ENCODE results near the gene LCOR.
"Not testable (repeated sequence)": the region's sequence is repeated elsewhere in the genome, so short reads cannot be mapped to it uniquely, and the experiment has no call there.

Gene LCOR

DNA sequence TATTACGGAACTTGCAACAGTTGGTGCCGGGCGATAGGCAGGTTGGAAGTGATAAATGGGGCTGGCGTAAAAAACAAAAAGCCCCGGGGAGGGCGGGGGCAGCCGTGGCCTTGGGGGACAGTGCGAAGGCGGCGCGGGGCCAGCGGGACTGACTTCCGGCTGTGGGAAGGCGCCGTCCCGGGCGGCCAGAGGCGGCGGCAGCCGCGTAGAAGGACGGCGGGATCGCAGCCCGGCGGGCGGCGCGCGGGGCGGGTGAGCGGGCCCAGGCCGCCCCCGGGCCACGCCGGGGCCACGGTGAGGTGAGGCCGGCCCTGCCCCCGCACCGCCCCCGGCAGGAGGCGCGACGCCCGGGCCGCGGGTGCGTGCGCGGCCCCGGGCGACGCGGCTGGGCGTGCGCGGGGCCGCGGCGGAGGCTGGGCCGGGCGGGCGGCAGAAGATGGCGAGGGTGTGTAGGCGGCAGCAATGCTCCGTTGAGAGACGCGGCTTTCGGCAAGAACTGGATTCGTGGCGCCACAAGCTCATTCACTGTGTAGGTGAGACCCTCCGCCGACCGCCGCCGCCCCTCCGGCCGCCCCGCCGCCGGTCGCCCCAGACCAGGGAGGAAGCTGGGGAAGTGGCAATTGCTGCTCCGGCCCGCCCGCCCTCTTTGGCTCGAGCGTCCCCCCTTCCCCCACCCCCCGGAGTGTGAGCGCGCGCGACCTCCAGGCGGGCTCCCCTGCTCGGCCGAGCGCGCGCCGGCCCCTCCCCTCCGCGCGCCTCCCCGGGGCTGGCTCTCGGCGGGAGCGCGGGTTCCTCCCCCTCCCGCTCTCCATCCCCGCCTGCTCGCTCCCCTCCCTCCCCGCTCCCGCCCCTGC is at the start of gene LCOR:
Gene LCOR, plus strand, starts transcription at position 432 of the 854 bp plus-strand sequence. CDS start 116,760 bp downstream, outside the sequence.
- peak; percentile 53 to 61 for DNase-seq (ENCODE audit: low read depth in 2 of 2)

DNA sequence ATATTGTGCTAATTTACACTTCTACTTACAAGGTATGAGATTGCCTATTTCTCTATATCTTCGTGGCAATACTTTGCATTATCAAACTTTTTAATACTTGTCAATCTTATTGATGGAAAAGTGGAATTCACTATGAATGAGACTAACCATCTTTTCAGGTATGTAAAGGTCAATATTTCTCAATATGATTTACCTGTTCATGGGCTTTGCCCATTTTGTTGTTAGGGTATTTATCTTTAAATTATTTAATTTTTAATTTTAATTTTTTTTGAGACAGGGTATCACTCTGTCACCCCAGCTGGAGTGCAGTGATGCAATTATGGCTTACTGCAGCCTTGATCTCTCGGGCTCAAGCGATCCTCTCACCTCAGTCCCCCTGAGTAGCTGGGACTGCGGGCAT is 47.8 kb upstream of the LCOR start:
- no peak for DNase-seq (ENCODE audit: low read depth in 2 of 2)

DNA sequence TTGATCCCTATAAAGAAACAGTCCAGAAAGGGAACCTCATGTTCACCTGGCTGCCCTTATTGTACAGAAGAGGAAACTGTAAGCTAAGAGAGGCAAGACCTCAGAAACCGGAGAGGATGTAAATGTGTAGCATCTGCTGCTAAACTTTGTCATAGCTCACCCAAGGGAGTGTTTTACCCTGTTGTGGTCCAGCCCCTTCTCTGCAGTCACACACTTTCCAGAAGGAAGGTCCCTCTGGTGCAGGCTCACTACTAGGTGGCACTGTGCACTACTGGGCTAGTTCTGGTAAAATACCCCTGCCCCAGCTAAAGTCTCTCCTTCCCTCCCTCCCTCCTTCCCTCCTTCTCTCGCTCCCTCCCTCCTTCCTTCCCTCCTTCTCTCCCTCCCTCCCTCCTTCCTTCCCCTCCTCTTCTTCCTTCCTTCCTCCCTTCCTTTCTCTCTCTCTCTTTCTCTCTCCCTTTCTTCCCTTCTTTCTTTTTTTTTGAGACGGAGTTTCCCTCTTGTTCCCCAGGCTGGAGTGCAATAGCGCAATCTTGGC is 42.5 kb upstream of the LCOR start:
- no peak for DNase-seq (ENCODE audit: low read depth in 2 of 2)

DNA sequence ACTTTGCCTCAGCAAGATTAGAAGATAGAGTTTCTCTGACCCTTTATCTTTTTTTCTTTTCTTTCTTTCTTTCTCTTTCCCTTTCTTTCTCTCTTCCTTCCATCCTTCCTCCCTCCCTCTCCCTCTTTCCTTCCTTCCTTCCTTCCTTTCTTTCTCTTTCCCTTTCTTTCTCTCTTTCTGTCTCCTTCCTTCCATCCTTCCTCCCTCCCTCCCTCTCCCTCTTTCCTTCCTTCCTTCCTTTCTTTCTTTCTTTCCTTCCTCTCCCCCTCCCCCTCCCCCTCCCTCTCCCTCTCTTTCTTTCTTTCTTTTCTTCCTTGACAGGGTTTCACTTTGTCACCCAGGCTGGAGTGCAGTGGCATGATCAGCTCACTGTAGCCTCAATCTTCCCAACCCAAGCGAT is 40.2 kb upstream of the LCOR start:
- no peak for DNase-seq (ENCODE audit: low read depth in 2 of 2)

DNA sequence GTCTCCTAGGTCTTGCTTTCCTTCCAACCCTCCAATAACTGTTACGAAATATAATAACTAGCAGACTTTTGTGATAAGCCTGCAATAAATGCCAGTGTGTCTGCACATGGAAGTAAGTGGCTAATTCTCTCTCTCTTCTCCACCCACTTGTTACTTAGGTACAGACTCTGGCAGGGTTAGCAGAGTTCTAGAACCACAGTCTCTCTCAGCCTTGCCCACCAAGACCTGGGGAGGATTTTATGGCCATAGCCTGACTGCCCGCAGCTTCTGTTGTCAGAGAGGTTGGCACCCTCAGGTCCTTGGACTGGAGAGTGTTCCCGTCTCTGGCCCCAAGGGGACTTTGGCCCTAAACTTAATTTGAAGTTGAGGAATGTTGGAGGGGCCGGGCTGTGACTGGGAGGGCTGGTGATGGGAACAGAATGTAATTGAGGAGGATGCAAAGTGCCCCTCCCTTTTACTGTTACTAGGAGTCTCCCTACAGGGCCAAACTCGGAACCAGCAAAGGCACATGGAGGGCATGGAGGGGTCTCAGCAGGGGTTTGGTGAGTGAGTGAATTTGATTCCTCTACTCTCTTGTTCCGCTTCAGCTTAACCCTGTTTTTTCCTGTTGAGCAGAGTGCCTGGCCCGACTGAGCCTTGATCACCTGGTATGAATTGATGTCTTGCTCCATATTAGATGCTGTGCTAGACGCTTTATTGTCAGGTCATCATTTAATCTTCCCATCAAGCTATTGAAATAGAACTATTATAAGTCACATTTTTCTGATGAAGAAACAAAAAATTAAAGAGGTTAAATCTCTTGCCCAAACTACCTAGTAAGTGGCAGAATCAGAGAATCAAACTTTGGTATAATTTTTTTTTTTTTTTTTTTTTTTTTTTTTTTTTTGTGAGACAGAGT is 37.0 kb upstream of the LCOR start:
- DNase-seq (ENCODE audit: low read depth in 2 of 2), result no peak

DNA sequence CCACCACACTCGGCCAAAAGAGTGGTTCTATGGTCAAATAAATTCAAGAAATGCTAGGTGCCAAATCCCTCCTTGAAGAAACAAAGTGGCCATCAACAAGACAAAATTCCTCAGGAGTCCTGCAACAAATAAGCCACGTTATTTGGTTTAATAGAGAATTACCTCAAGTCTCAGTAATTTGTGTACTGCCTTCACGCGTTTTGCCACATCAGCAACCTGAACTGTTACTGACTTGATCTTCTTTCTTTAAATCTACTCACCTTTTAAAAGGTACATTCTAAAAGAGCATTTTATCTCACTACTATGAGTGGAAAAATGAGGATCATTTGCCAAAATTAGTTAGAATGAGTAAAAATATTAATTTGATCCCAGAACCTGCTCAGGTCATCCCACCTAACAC is 34.6 kb upstream of the LCOR start:
- DNase-seq (ENCODE audit: low read depth in 2 of 2), result no peak

DNA sequence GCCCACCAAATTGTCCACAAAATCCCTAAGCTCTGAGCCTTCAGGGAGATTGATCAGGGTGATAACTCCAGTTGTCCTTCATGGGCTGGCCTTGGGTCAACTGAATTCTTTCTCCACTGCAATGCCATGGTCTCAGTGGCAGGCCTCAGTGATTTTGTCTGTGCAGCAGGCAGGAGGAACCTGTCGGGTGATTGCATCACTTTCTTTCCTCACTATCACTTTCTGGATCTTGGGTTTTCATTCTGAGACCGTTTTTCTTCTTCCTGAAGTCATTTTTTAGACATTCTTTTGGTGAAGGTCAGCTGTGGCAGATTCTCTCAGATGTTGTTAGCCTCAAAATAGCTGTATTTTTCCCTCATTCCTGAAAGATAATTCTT is 28.8 kb upstream of the LCOR start:
- DNase-seq (ENCODE audit: low read depth in 2 of 2), result no peak

DNA sequence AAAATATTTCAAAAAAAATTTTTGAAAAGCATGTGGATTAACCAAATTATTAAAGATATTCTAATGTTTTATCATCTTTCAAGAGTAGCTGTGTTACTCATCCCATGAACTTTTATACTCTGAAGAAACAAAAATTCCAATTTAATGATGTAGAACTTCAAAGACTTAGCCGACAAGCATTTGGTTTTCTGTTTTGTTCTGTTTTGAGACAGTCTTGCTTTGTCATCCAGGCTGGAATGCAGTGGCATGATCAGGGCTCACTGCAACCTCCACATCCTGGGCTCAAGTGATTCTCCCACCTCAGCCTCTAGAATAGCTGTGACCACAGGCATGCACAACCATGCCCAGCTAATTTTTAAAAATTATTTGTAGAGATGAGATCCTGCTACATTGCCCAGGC is 17.8 kb upstream of the LCOR start:
- DNase-seq (ENCODE audit: low read depth in 2 of 2), result no peak

DNA sequence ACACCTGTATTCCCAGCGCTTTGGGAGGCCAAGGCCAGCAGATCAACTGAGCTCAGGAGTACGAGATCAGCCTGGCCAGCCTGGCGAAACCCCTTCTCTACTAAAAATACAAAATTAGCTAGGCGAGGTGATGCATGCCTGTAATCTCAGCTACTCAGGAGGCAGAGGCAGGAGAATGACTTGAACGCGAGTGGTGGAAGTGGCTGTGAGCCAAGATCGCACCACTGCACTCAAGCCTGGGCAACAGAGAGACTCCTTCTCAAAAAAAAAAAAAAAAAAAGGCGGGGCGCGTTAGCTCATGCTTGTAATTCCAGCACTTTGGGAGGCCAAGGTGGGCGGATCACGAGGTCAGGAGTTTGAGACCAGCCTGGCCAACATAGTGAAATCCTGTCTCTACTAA is 13.1 kb upstream of the LCOR start:
- DNase-seq (ENCODE audit: low read depth in 2 of 2), result not testable (repeated sequence)

DNA sequence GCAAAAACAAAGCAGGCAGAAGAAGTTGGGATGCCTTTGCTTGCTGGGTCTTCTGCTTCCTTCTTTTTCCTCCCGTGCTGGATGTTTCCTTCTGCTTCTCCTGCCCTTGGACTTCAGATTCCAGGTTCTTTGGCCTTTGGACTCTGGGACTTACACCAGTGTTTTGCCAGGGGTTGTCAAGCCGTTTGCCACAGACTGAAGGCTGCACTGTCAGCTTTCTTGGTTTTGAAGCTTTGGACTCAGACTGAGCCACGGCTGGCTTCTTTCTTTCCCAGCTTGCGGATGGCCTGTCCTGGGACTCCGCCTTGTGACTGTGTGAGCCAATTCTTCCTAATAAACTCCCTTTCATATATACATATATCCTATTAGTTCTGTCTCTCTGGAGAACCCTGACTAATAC is 11.3 kb upstream of the LCOR start:
- DNase-seq (ENCODE audit: low read depth in 2 of 2), result no peak

DNA sequence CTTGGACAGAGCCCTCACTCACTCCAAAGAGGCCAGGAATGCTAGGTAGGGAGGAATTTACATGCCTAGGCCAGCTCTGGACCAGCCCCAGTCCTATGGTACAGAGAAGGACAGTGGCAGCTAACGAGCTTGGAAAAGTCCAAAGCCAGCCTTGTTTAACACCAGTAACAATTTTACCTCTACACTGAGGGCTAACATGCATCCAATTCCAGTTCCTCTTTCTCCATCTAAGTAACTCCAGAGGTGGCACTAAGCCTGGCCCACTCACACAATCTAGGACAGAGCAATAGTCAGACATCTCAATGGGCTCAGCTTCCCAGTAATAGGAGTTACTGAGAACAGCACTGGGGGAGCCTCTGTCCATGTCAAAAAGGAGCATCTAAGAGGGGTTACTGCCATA is 5.7 kb upstream of the LCOR start:
- no peak for DNase-seq (ENCODE audit: low read depth in 2 of 2)

DNA sequence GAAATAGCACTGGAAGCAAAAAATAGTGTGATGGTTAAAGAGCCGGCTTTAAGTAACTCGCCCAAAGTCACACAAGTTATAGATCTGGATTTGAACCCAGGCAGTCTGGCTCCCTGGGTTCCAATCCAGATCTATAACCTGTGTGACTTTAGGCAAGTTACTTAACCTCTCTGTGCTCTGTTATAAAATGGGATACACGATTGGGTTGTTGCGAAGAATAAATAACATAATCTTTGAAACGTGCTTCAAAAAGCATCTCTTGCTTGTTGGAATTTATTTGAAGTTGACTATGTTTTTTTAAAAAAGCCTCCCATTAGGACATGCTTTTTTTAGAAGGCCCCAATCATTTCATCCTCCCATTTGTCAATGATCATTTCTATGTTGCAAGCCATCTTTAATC is 3.5 kb upstream of the LCOR start:
- no peak for DNase-seq (ENCODE audit: low read depth in 2 of 2)

DNA sequence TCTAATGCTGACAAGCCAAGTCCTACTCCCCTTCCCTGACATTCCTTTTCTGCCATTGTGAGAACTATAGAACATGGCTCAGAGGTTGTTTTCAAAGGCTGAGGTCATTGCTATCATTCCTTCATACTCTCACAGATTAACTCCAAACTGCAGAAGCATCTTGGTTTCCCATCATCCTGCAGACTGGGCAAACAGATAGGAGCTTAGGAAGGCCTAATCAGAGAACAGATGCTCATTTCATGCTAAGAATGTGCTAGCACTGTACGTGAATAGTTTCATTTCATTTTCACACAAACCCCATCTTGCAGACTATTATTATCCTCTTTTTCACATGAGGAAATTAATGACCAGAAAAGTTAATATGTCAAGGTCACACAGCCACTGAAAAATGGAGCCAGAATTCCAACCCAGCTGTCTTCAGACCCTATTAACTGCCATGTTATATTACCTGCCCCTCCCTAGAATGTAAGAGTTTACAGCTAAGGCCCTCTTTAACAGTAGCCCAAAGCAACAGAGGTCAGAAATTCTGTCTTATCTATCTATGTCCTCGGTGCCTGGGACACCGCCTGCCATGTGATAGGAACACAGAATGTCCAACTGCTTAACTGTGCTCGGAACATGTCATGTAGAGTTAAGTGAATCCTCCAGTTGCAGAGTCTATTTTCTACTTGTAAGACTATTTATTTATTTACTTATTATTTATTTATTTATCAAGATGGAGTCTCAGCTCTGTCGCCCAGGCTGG is 2.9 kb upstream of the LCOR start:
- DNase-seq (ENCODE audit: low read depth in 2 of 2), result no peak

DNA sequence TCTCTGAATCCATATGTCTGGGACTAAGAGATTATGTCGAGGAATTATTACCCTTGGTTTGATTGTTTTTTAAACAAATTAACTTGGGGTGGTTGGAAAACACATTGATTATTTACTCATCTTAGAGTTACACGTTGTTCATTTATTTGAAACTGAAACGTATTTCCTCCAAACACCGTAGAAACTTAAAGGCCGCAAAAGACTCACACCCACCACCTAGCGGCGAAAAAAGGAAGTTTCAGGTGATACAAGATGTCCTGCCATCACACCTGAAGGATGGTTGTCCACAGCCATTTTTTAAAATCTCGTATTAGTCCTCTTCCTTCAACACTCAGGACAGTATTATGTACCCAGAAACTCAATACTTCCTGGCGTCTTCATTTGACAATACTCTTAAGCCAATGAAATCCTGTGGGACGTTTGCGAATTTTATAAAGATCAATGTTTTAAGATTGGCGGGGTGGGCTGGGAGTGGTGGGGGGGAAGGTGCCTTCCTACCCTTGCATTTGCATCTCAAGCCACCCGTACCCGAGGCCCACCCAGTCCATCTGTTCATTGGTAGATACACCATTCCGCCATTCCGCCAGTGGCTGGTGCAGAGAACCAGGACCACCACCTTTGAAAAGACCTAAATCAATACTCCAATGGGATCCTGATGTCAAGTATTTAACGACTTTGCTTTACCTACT is 1.4 kb upstream of the LCOR start:
- peak; percentile 53 to 69 for DNase-seq (ENCODE audit: low read depth in 2 of 2)

DNA sequence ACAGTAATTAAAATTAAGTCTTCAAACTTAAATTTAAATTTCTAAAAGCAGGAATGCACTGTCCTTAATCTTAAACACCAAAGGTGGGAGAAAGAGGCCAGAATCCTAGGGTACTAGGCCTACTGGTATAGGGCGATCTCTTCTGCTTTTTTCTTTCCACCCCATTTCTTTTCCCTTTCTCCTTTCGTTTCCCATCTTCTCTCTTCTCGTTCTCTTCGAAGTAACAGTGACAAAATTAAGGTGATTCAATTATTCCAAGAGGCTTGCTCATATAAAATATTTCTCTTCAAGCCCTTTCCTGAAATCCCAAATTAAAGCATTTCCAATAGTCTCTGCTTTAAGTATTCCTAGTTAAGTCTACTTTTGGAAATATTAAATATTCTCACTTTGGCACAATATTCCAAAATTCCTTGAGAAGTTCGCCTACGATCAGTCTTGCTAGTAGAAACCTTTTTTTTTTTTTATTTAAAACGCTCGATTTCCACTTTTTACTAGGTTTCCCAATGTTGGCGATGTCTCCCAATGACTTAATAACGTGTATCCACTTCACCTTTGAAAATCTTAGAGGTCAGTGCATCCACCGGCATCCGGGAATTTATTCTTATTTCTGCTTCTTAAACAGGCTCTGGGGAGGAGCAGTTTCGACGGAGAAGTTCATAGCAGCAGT is 765 bp upstream of the LCOR start:
- DNase-seq (ENCODE audit: low read depth in 2 of 2), result no peak

DNA sequence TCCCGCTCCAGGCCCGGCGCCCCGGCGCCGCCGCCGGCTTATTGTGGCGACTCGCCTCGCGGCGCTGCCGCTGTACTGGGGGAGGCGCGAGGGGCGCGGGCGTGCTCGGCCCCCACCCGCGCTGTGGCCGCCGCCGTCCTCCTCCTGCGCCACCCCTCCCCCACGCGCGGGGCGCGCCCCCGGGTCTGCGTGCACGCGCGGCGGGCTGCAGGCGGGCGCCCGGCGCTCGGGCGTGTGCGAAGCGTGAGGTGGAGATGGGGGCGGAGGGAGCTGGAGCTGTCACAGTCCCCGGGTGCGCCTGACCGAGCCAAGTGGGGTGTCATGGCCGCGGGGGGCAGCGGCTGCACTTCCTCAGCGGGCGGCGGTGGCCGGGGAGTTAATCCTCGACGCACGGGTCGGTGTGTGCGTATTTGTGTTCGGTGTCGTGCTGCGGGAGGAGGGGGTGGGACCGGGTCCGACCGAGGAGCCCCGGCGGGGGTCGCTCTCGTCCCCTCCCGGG is 672 bp downstream of the LCOR start:
- peak; percentile 66 to 67 for DNase-seq (ENCODE audit: low read depth in 2 of 2)

DNA sequence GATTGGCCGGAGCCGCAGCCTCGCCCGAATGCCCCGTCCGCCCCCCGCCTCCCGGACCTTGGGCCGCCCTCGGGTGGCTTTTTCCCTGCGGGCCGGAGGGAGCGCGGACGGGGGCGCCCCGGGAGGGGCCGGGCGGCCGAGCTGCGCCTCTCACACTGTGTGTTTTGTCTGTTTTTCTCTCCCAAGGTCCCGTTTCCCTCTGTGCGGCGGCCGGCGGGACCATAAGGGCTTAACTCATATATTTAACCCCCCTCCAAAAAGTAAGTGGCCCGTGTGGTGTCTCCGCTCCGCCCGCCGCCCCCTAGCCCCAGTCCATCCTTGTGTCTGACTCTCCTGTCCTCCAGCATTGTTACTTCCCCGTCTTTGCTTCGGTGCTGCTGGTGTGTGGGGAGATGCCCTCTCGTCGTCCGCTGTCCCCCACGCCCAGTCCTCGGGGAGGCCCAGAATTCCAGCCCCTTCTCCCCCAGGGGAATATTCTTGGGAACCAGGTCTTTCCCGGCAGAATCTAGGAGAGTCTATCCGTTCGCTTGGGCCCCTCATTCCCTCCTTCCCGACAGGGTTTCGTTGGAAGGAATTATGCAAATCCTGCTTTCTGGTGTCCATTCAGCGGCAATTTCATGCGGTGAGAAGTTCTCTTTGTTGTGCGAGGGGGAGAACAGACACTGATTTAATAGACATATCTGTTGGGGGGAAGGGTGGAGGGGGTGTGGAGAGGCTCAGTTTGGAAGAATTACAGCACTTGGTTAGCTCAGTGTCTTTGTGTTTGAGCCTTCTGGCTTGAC is 1.3 kb downstream of the LCOR start:
- no peak for DNase-seq (ENCODE audit: low read depth in 2 of 2)

DNA sequence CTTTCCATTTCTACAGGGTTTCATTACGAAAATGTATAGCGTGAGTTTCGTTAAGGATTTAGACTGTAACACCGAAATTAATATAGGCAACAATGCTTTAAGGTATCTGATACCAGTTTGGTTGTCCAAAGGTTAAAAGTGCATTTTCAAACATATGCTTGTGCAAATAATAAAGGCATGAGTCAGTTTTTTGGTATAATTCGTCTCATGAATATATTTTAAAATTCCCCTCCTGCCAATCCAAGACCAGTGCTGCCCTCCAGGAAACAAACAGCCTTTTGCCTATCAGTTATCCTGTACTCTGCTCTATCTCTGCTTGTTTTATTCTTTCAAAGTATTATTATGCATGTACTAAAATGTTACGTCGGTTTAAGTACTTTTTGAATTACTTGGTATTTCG is 2.0 kb downstream of the LCOR start:
- no peak for DNase-seq (ENCODE audit: low read depth in 2 of 2)

DNA sequence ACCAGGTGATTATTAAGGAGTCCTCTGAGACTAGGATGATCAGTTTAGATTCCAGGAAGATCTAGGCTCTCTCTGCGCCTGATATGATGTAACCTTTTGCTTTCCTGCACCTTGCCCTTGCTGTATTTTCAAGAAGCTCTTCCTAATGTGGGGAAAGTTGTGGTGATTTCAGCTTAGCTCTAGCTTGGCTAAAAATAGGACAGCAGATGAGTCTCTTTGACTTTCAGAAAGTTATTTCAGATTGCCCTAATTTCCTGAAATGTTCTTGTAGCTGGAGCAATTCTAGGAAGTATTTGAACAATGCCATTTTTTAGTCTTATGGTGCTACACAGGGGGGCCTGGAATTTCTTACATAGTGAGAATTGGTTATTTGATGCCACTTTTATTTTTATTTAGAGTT is 3.8 kb downstream of the LCOR start:
- no peak for DNase-seq (ENCODE audit: low read depth in 2 of 2)

DNA sequence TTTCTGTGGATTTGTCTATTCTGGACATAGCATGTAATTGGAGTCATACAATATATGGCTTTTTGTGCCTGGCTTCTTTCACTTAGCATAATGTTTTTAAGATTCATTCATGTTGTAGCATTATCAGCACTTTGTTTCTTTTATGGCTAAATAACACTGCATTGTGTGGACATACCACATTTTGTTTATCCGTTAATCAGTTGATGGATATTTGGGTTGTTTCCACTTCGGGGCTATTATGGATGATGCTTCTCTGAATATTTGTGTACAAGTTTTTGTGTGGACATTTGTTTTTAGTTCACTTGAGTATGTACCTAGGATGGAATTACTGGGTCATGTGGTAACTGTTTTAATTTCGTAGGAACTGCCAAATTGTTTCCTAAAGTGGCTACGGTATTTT is 6.4 kb downstream of the LCOR start:
- DNase-seq (ENCODE audit: low read depth in 2 of 2), result no peak

Measured in stimulated activated CD8-positive, alpha-beta memory T cell treated with anti-CD3 and anti-CD28 coated beads, Interleukin-7, amount 100 ng/mL, for 1 hour (primary cell).